DMS153 treated with DMSO at 0.1 percent for 48 hours (cell line): Measurements from ENCODE around the gene DNM3.

Experiments
- DNase-seq: peaks from one replicate; lab custom pipeline; 2025; ENCODE audit not compliant: unreplicated experiment; lab: John Stamatoyannopoulos, UW

The DNM3 gene

DNA sequence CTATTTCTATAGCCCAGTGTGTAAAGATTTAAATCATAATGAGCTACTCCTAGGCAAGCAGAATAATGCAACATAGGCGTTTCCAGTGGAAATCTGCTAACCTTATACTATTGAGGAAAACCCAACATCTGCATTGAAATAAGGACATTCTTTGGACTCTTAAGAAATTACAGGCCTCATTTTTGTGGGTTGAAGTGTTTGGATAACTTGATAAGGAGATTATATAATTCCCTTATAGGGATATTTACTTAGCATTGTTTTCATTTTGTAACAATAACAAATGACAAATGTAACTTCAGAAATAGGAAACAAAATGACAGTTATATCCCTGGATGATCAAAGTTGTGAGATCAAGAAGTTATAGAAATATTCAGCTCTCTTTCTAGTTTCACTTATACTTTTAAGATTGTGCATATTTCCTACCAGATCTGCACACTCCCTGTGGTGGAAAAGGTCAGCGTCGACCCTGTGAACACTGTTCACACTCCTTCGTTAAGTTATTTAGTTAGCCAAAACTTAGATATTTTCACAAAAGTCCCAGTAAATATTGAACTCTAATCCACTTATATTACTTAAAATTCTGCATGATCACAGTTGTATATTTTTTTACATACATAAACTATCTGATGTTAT lies 294.8 kb downstream of the DNM3 start:
- no peak for DNase-seq

GRCh38 chr1:172136925-172137324 lies 295.6 kb downstream of the DNM3 start:
- no peak for DNase-seq

- DNase-seq, result no peak
These were observed 296.6 kb downstream of the DNM3 start for GRCh38 chr1:172137703-172138454.

DNA sequence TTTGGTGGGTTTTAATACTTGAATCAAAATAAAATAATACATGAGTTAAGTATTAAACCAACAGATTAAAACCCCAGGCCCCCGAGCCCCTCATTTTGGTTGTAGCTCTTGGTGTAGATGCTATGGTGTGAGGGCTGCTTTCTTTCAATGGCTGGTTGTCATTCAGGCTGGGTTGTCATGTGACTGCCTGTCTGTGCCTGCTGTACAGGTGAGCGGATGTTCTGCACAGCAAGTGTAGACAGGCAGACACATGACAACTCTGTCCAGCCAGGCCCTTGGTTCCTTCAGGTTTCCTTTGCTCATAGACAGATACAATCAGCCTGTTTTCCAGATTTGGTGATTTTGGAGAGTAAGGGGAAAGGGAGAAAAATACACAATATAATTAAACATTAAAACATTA lies 297.3 kb downstream of the DNM3 start:
- no peak for DNase-seq

DNA sequence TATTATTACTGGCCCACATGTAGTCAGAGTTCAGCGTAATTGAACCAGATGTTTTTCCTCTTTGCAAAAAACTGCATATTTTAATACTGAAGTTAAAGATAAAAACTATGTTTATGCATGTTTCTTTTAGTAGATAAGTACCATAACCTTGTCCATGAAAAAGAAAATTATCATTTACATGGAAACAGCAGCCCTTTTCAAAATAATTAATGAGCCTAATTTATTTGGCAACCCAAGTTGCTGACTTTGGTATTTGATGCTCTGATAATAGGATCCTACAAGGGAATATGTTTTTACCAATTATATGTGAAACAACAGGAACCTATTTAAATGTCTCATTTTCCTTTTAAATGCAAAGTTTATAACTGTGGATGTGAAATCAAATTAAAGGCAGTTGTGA lies 297.9 kb downstream of the DNM3 start:
- DNase-seq, result no peak

- DNase-seq, result no peak
These were observed 298.8 kb downstream of the DNM3 start for GRCh38 chr1:172140072-172140471.

GRCh38 chr1:172140591-172140990 lies 299.3 kb downstream of the DNM3 start:
- DNase-seq, result no peak

GRCh38 chr1:172141341-172141881 lies 300.1 kb downstream of the DNM3 start:
- DNase-seq, result no peak

DNA sequence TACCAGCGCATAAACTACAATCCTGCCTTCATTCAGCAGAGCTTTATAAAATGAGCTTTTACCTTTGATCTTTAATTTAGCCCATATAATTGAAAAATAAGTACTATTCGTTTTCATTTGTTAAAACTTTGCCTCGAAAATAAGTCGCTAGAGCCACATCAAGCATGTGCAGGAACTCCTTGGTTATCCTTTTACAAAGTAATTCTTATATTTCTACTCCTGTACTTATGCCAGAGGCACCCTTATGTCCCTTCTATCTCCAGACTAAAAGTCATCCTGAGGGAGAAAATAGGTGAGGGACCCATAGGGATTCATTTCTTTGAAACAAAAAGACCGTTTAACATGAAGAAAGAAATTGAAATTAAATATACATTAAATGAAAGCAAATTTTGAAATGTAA lies 301.0 kb downstream of the DNM3 start:
- DNase-seq, result no peak

DNA sequence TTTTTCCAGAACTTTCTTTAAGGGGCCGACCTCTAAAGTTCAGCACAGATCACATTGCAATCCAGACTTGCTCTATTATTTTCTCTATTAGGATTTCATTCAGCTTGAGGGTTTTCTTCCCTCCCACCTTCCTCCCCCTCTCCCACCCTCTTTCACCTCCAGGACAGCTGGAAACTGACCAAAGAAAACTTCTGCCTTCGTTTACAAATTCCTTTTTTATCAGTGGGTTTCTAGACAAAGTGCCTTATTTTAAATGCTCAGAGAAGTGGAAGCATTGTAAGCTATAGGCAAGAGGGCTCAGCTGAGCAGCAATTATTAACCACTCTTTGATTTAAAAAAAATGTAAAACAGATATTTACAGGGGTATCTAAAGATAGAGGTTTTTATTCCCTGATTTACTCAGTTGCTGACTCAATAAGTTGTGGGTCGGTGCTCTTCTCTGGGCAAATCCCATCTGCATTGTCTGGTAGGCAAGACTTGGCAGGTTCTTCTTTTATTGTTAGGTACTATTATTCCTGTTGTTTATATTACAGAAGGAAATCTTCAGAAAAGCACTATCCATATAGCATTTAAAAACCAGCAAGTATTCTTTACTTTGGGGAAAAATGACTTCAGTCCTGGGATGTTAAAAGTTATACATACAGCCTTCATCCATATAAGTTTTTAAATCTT lies 302.2 kb downstream of the DNM3 start:
- no peak for DNase-seq

DNA sequence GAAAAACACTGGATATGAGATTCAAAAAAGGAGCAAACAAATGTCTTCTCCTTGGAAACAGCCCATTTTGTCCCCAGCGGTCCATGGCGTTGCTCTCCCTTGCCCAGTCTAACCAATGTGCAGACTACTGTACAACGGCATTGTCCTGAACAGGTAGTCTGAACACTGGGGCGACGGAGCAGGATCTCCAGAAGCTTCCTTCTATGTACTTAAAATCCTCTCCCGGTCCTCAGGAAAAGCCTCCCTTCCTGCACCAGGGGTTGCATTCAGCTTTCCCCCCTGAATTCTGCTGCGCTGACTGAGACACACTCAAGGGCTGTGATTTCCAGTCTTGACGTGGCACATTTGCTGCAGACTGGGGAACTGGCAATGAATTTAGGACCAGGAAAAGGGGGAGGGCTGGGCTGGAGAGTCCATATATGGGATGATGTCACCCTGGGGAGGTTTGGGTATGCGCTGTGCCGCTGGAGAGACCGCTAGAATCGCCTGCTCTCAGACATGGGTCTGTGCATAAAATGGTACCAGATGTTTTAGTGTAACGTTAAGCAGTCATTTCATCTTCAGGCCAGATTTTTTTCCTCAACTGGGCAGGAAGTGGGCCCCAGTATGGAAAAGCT lies 303.3 kb downstream of the DNM3 start:
- DNase-seq, result no peak

DNA sequence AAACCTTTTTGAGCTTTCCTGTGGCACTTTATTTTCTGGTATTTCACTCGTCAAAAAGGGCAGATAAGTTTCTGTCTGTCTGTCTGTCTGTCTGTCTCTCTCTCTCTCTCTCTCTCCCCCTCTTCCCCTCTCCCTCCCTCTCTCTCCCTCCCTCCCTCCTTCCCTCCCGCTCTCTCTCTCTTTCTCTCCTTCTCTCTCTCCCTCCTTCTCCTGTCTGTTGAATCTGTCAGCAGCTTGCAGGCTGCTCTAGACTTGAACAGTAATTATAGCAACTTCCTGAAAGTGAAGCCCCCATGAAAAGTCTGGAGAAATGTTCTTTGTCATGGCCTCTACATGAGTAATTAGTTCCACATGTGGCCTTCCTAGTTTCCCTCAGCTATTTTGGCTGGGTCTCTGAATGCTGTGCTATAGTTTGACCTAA lies 303.9 kb downstream of the DNM3 start:
- no peak for DNase-seq

- DNase-seq, result no peak
These were observed 304.4 kb downstream of the DNM3 start for GRCh38 chr1:172145656-172146055.

DNA sequence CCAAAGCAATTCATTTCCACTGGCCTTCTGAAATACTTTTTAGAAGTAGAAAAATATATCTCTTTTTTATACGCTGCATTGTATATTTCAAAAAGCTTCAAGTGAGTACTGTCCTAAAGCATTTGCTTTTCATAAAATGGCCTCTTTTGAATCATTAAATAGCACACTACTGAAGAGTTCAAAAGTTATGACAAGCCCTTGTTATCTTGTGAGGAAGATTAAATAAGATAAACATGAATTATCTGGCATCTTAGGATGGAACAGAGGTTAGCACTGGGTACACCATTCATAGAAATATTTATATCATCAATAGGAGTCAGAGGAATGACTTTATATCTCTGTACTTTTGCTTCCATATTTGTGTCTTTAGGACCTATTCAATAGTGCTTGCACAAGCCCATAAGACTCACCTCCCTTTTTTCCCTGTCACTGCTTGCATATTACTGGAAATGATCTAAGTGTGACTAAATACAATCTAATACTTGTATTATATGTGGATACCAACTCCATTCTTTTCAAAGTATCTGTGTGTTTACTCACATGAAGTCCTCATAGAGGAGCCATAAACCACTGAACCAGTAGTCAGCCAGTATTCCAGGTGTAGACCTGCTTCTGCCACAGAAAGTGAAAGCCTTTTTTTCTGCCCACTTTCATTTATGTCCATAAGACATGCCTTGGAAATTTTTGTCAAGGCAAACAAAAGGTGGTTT lies 305.0 kb downstream of the DNM3 start:
- DNase-seq, result no peak

DNA sequence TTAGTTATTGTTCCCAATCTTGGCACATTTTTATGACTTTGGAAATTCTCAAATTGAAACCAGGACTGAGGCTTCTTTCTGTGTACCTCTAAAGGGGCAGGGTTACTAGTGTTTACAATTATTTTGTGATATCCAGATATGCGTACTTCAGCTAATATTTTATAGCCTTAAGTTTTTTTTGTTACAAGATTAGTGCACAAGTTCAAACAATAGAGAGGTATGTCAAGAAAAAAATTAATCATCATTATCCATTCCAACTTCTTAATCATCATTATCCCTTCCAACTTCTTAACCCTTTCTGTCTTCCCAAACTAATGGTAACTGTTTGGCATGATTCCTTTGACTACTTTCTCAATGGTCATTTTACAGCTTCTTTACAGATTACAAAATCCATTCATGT lies 306.2 kb downstream of the DNM3 start:
- DNase-seq, result no peak

DNA sequence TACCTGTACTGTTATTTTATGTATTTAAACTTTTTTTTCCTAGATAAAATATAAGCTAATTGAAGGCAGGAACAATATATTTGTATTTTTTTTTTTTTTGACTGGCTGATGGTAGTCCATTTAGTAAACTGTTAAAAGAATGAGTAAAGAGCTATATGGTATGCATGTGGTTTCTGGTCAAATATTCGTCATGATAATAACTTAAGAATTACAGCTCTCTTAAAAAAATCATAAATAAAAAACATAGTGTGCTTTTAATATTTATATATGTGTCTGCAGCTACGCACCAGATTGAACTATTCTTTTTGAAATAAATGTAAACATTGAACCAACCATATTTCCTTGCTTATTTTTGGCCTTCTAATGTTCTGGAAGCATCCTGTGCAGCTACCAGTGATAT lies 306.9 kb downstream of the DNM3 start:
- DNase-seq, result no peak

- DNase-seq, result no peak
These were observed 307.4 kb downstream of the DNM3 start for GRCh38 chr1:172148707-172149106.

GRCh38 chr1:172149346-172149745 lies 308.0 kb downstream of the DNM3 start:
- no peak for DNase-seq

- DNase-seq, result no peak
These were observed 313.3 kb downstream of the DNM3 start for GRCh38 chr1:172154551-172154950.

DNA sequence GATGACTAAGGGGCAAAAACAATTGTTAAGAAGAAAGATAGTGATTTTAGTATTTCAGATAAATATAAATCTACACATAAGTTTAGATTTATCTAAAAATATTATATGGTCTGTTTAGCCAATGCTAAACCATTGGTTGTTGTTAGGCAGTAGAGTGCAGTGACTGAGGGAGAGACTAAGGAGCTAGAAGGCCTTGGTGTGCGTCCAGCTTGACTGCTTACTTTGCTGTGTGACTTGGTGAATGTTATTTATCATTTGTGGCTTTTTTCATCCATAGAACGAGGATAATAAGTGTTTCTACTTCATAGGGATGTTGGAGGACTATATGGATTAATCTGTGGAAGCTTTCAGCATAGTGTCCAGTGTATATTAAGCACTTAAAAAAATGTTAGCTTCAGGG lies 314.5 kb downstream of the DNM3 start:
- no peak for DNase-seq

- no peak for DNase-seq
These were observed 320.9 kb downstream of the DNM3 start for GRCh38 chr1:172162236-172162635.
